ENCODE results near the gene KRTAP4-2. TPM values are rescaled to one million over a fixed set of nuclear protein-coding genes. Genes with fewer than 3 reads are reported as not detected.
"Not testable (repeated sequence)": the region's sequence is repeated elsewhere in the genome, so short reads cannot be mapped to it uniquely, and the experiment has no call there.

KRTAP4-2 gene
- not detected in 2 replicates for total RNA-seq (2022)
- not detected for Bru-seq, nascent RNA
- not detected for BruChase-seq, experiment 1, labeled RNA remaining after a 6-hour chase
- BruChase-seq, experiment 2, labeled RNA remaining after a 2-hour chase, result not detected
- long read RNA-seq, result 0 reads

DNA sequence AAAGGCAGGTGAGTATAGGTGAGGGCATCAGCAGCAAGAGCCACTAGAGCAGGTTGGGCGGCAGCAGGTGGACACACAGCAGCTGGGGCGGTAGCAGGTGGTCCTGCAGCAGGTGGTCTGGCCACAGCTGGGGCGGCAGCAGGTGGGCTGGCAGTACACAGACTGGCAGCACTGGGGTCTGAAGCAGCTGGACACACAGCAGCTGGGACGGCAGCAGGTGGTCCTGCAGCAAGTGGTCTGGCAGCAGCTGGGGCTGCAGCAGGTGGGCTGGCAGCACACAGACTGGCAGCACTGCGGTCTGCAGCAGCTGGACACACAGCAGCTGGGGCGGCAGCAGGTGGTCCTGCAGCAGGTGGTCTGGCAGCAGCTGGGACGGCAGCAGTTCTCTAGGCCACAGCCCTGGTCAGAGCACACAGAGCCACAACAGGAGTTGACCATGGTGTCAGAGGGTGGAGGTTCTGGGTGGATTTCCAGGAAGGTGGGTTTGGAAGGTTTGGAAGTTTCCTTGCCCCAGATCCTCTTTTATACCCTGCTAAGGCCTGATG is at the start of gene KRTAP4-2:
Gene KRTAP4-2, minus strand, starts transcription at position 495 of the 545 bp plus-strand sequence. Its CDS starts 57 bp downstream, at position 438.
- no peaks in the 10 kb centered on the region for H3K36me3 Mint-ChIP-seq (ENCODE audit: insufficient read depth, unreplicated experiment)
- intact Hi-C loops (cut with micrococcal nuclease; ENCODE audit: unreplicated experiment), result no loop called here
- H3K4me1 Mint-ChIP-seq (ENCODE audit: low read depth, unreplicated experiment), result peaks cover 25% of the 10 kb centered on the region
- no peaks in the 10 kb centered on the region for H3K27me3 Mint-ChIP-seq (ENCODE audit: unreplicated experiment)
- no TSS peak for BruUV-seq (replicated peaks)
- TF ChIP-seq, protein P1, sequence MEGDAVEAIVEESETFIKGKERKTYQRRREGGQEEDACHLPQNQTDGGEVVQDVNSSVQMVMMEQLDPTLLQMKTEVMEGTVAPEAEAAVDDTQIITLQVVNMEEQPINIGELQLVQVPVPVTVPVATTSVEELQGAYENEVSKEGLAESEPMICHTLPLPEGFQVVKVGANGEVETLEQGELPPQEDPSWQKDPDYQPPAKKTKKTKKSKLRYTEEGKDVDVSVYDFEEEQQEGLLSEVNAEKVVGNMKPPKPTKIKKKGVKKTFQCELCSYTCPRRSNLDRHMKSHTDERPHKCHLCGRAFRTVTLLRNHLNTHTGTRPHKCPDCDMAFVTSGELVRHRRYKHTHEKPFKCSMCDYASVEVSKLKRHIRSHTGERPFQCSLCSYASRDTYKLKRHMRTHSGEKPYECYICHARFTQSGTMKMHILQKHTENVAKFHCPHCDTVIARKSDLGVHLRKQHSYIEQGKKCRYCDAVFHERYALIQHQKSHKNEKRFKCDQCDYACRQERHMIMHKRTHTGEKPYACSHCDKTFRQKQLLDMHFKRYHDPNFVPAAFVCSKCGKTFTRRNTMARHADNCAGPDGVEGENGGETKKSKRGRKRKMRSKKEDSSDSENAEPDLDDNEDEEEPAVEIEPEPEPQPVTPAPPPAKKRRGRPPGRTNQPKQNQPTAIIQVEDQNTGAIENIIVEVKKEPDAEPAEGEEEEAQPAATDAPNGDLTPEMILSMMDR (IDR thresholded peaks at IDR 0.05; ENCODE audit: unreplicated experiment), result no peak
- DNase-seq, result no peak
- H3K9me3 Mint-ChIP-seq (ENCODE audit: low read depth, unreplicated experiment), result no peaks in the 10 kb centered on the region
- no peak within 1 kb of the TSS for H3K4me3 Mint-ChIP-seq (ENCODE audit: low read depth, unreplicated experiment)
- CTCF ChIA-PET, result interaction anchor here (0.6 kb wide), 1 partner anchor 331 kb away, joined by 6 read pairs; no protein-coding TSS in a partner anchor
- no peak within 1 kb of the TSS for H3K27ac Mint-ChIP-seq (ENCODE audit: unreplicated experiment)

DNA sequence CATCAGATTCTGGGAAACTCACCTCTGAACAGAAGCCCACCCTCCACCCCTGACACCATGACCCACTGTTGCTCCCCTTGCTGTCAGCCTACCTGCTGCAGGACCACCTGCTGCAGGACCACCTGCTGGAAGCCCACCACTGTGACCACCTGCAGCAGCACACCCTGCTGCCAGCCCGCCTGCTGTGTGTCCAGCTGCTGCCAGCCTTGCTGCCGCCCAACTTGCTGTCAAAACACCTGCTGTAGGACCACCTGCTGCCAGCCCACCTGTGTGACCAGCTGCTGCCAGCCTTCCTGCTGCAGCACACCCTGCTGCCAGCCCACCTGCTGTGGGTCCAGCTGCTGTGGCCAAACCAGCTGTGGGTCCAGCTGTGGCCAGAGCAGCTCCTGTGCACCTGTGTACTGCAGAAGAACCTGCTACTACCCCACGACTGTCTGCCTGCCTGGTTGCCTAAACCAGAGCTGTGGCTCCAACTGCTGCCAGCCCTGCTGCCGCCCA is 48.6 kb upstream of the KRTAP4-2 start, which contains the start of gene KRTAP9-2:
Gene KRTAP9-2, plus strand, starts transcription at position 51 of the 498 bp plus-strand sequence. Its CDS starts 7 bp downstream, at position 58.
- H3K27ac Mint-ChIP-seq (ENCODE audit: unreplicated experiment); H3K4me1 Mint-ChIP-seq (ENCODE audit: low read depth, unreplicated experiment); H3K27me3 Mint-ChIP-seq (ENCODE audit: unreplicated experiment); CTCF ChIA-PET; H3K9me3 Mint-ChIP-seq (ENCODE audit: low read depth, unreplicated experiment); intact Hi-C loops (cut with micrococcal nuclease; ENCODE audit: unreplicated experiment); BruUV-seq (replicated peaks); H3K36me3 Mint-ChIP-seq (ENCODE audit: insufficient read depth, unreplicated experiment); H3K4me3 Mint-ChIP-seq (ENCODE audit: low read depth, unreplicated experiment); DNase-seq: not testable (repeated sequence)

DNA sequence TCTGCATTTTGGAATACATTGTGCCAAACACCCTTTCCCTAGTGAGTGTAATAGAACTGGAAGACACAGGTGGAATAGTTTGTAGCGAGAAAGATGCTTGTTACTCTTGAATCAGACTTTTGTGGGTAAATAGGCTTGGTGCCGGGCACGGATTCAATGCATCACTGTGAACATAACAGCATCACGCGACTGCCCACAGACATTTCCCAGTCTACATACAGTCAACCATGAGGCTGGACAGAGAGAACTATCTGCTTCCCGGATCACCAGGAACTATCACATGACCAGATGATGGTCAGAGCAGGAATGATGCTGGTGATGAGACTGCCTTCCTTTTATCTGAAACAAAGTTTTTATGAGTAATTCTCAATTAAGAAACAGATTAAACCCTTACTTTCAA is 48.0 kb upstream of the KRTAP4-2 start:
- H3K4me3 Mint-ChIP-seq (ENCODE audit: low read depth, unreplicated experiment), result no peak overlapping the region
- no TSS peak for BruUV-seq (replicated peaks)
- H3K27ac Mint-ChIP-seq (ENCODE audit: unreplicated experiment), result no peak overlapping the region
- no peaks in the 10 kb centered on the region for H3K4me1 Mint-ChIP-seq (ENCODE audit: low read depth, unreplicated experiment)
- intact Hi-C loops (cut with micrococcal nuclease; ENCODE audit: unreplicated experiment), result no loop called here
- DNase-seq, result no peak
- no peaks in the 10 kb centered on the region for H3K36me3 Mint-ChIP-seq (ENCODE audit: insufficient read depth, unreplicated experiment)
- H3K27me3 Mint-ChIP-seq (ENCODE audit: unreplicated experiment), result no peaks in the 10 kb centered on the region
- CTCF ChIA-PET, result no interaction called here
- no peaks in the 10 kb centered on the region for H3K9me3 Mint-ChIP-seq (ENCODE audit: low read depth, unreplicated experiment)
- TF ChIP-seq, protein P1 (IDR thresholded peaks at IDR 0.05; ENCODE audit: unreplicated experiment), result no peak

DNA sequence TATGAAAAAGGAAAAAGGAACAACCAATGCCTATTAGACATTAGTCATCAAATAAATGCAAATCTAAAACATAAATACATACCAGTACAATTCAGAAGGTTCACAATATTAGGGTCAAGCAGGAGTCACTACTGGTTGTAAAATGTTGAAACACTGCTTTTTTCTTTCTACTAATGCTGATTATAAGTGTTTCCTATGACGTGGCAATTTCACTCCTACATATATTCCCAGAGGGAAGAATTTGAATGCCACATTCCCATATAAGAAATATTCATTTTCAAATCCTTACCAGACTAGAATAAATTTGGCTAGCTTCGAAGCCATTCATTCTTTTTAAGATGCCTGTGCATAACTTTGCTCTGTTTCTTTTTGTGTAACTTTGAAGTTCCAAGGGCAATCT is 45.8 kb upstream of the KRTAP4-2 start:
- BruUV-seq (replicated peaks), result no TSS peak

More for the DNA sequence above, 45.8 kb upstream of the KRTAP4-2 start:
- Mint-ChIP-seq H3K4me1 (ENCODE audit: low read depth, unreplicated experiment) (no peaks in the 10 kb centered on the region), H3K4me3 (ENCODE audit: low read depth, unreplicated experiment) (no peak overlapping the region), H3K36me3 (ENCODE audit: insufficient read depth, unreplicated experiment) (no peaks in the 10 kb centered on the region), H3K27ac (ENCODE audit: unreplicated experiment) (no peak overlapping the region), H3K9me3 (ENCODE audit: low read depth, unreplicated experiment) (peaks cover 4% of the 10 kb centered on the region), H3K27me3 (ENCODE audit: unreplicated experiment) (no peaks in the 10 kb centered on the region)
- CTCF ChIA-PET, result no interaction called here
- DNase-seq, result no peak
- intact Hi-C loops (cut with micrococcal nuclease; ENCODE audit: unreplicated experiment), result no loop called here
- TF ChIP-seq, protein P1 (IDR thresholded peaks at IDR 0.05; ENCODE audit: unreplicated experiment), result no peak

Measured in Calu3 (cell line).